ENCODE results near the gene NCOA1. TPM values are rescaled to one million over a fixed set of nuclear protein-coding genes. Genes with fewer than 3 reads are reported as not detected.
"Not testable (repeated sequence)": the region's sequence is repeated elsewhere in the genome, so short reads cannot be mapped to it uniquely, and the experiment has no call there.

Gene NCOA1
- total RNA-seq, 4 donors from 2014 or later: 29.9 to 51.9 (median 40.1) TPM

DNA sequence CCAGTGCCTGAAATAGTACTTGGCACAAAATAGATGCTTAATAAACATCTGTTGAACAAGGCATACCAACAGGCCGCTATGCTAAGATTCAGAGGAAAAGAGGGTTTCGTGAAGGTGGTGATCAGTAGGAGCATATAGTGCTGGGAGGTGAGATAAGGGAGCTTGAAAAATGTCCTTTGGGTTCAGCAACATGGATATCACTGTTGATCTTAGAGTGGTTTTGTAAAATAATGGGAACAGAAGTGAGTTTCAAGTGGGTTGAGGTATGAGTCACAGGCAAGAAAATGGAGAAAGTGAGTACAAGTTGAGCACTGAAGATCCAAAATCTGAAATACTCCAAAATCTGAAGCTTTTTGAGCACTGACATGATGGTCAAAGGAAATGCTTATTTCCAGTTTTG is 306.6 kb downstream of the NCOA1 start:
- no peak overlapping the region for H3K27ac ChIP-seq
- no peak overlapping the region for H3K4me3 ChIP-seq (replicated peaks in 1 of 3)
- DNase-seq: no peak
- intact Hi-C loops (cut with DNase I): no loop called here
- WGBS, 2 donors: 99 to 100% methylated on average over 2 of the region's 2 CpGs
- H3K4me1 ChIP-seq: peaks cover 8% of the 10 kb centered on the region in 2 donors
- no peaks in the 10 kb centered on the region for H3K36me3 ChIP-seq
- H3K27me3 ChIP-seq: no peaks in the 10 kb centered on the region
- no peak for TF ChIP-seq POLR2A (IDR thresholded peaks at IDR 0.05)
- TF ChIP-seq, protein P1, sequence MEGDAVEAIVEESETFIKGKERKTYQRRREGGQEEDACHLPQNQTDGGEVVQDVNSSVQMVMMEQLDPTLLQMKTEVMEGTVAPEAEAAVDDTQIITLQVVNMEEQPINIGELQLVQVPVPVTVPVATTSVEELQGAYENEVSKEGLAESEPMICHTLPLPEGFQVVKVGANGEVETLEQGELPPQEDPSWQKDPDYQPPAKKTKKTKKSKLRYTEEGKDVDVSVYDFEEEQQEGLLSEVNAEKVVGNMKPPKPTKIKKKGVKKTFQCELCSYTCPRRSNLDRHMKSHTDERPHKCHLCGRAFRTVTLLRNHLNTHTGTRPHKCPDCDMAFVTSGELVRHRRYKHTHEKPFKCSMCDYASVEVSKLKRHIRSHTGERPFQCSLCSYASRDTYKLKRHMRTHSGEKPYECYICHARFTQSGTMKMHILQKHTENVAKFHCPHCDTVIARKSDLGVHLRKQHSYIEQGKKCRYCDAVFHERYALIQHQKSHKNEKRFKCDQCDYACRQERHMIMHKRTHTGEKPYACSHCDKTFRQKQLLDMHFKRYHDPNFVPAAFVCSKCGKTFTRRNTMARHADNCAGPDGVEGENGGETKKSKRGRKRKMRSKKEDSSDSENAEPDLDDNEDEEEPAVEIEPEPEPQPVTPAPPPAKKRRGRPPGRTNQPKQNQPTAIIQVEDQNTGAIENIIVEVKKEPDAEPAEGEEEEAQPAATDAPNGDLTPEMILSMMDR (IDR thresholded peaks at IDR 0.05): no peak
- H3K9me3 ChIP-seq: no peaks in the 10 kb centered on the region

DNA sequence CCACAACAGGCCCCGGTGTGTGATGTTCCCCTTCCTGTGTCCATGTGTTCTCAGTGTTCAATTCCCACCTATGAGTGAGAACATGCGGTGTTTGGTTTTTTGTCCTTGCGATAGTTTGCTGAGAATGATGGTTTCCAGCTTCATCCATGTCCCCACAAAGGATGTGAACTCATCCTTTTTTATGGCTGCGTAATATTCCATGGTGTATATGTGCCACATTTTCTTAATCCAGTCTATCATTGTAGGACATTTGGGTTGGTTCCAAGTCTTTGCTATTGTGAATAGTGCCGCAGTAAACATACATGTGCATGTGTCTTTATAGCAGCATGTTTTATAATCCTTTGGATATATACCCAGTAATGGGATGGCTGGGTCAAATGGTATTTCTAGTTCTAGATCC is 309.4 kb downstream of the NCOA1 start:
- H3K9me3 ChIP-seq; intact Hi-C loops (cut with DNase I); H3K4me3 ChIP-seq (replicated peaks in 1 of 3); H3K4me1 ChIP-seq; H3K27me3 ChIP-seq; H3K36me3 ChIP-seq; DNase-seq; H3K27ac ChIP-seq: not testable (repeated sequence)
- 92 to 99% methylated on average over 5 of the region's 5 CpGs for WGBS, 2 donors

- H3K36me3 ChIP-seq; DNase-seq; H3K4me3 ChIP-seq (replicated peaks in 1 of 3); H3K27ac ChIP-seq; H3K9me3 ChIP-seq; H3K4me1 ChIP-seq; intact Hi-C loops (cut with DNase I); H3K27me3 ChIP-seq: not testable (repeated sequence)
- WGBS, 2 donors: 98 to 99% methylated on average over 11 to 24 of the region's 25 CpGs
Measured at GRCh38 chr2:24805811-24806660, 315.0 kb downstream of the NCOA1 start.

DNA sequence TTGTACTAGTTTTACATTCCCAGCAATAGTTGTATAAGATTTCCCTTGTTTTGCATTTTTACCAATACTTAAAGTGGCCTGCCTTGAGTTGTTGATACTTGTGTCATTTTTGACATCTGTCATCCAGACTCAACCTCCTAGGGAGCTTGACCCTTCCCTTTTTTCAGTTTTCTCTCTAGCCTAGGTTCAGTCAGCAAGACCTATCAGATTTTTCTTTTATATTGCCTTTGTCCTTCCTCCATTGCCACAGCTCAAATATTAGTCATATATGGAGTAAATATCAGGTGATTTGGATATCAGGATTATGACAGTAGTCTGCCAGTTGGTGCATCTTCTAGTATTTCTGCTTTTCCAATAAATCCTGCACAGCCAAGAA is 315.6 kb downstream of the NCOA1 start:
- Histone ChIP-seq H3K27ac (no peak overlapping the region), H3K36me3 (no peaks in the 10 kb centered on the region), H3K9me3 (no peaks in the 10 kb centered on the region), H3K4me1 (no peaks in the 10 kb centered on the region), H3K4me3 (replicated peaks in 1 of 3) (no peak overlapping the region), H3K27me3 (no peaks in the 10 kb centered on the region)
- no peak for DNase-seq
- intact Hi-C loops (cut with DNase I): no loop called here
- TF ChIP-seq POLR2A (IDR thresholded peaks at IDR 0.05): no peak
- TF ChIP-seq, protein P1 (IDR thresholded peaks at IDR 0.05): no peak

- Histone ChIP-seq H3K27me3 (no peaks in the 10 kb centered on the region), H3K36me3 (no peaks in the 10 kb centered on the region), H3K9me3 (no peaks in the 10 kb centered on the region), H3K27ac (no peak overlapping the region), H3K4me3 (replicated peaks in 1 of 3) (no peak overlapping the region), H3K4me1 (no peaks in the 10 kb centered on the region)
- intact Hi-C loops (cut with DNase I): no loop called here
- TF ChIP-seq POLR2A (IDR thresholded peaks at IDR 0.05): no peak
- TF ChIP-seq, protein P1 (IDR thresholded peaks at IDR 0.05): no peak
- no peak for DNase-seq
- WGBS, 2 donors: 90 to 94% methylated on average over 4 of the region's 4 CpGs
Measured at GRCh38 chr2:24809316-24810007, 318.4 kb downstream of the NCOA1 start.

DNA sequence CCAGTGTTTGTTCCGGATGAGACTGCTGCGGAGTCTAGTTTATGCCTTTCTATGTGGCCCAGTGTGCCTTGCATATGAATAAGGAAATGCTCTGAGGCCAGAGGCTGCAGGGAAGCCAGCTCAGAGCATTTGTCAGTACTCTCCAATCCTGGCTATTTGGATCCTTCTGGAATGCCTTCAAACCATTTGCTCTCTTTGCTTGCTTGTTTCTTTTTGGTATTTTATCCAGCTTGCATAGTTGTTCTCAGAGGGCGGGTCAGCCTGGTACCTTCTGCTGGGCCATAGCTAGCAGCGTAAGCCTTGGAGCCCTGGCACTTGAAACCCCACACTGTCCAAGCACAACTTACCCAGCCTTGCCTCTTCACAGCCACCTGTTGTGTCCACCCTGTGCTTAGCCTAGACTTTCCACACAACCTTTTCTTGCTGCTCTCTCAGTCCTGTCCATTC is 322.7 kb downstream of the NCOA1 start:
- WGBS, 2 donors: 94 to 100% methylated on average over 4 of the region's 4 CpGs
- Histone ChIP-seq H3K9me3 (no peaks in the 10 kb centered on the region), H3K27ac (no peak overlapping the region), H3K4me3 (replicated peaks in 1 of 3) (no peak overlapping the region), H3K36me3 (no peaks in the 10 kb centered on the region), H3K27me3 (no peaks in the 10 kb centered on the region), H3K4me1 (no peaks in the 10 kb centered on the region)
- intact Hi-C loops (cut with DNase I): no loop called here
- TF ChIP-seq, protein P1 (IDR thresholded peaks at IDR 0.05): no peak
- no peak for TF ChIP-seq POLR2A (IDR thresholded peaks at IDR 0.05)
- no peak for DNase-seq
